Left ventricle myocardium inferior (tissue), 1 donor: ENCODE results near the gene MADCAM1. TPM values are rescaled to one million over a fixed set of nuclear protein-coding genes. Genes with fewer than 3 reads are reported as not detected.

Source experiments
- DNase-seq: peaks from one replicate; pipeline ENCODE4 v3.0.0-alpha.2; 2020
- H3K27ac ChIP-seq: fragments of 200-600 bp; replicated peaks from 2 replicates; pipeline ENCODE4 v1.8.0; 2021
- H3K27me3 ChIP-seq: fragments of 200-600 bp; 2 replicates; pipeline ENCODE4 v1.8.0; 2021; ENCODE audit warnings: low read depth
- H3K36me3 ChIP-seq: fragments of 200-600 bp; 2 replicates; pipeline ENCODE4 v1.8.0; 2021
- H3K4me1 ChIP-seq: fragments of 200-600 bp; 2 replicates; pipeline ENCODE4 v1.8.0; 2021
- H3K4me3 ChIP-seq: fragments of 200-600 bp; 2 replicates; pipeline ENCODE4 v1.8.0; 2021; ENCODE audit warnings: mild to moderate bottlenecking, moderate library complexity
- H3K9me3 ChIP-seq: fragments of 200-600 bp; replicated peaks from 2 replicates; pipeline ENCODE4 v1.8.0; 2021
- CTCF ChIP-seq: fragments of 200-600 bp; IDR thresholded peaks from 2 replicates; pipeline ENCODE4 v1.8.0; 2021; ENCODE audit warnings: antibody characterized with exemption, mild to moderate bottlenecking, borderline replicate concordance
- intact Hi-C: fragments of 100-400 bp; cut with micrococcal nuclease; formaldehyde crosslinking; loops from one replicate; pipeline ENCODE4 v1.11.0; 2022
- total RNA-seq: library from RNA; stranded (reverse); fragmentation: NEBNext Ultra II Directional; extraction: Animal tissue kit (Norgen Biotek cat#: 25700); gene quantifications from one replicate; pipeline ENCODE4 v1.2.1, GENCODE V29; 2021
- donor health status: DM: no; HTN: yes; CAD: no; lungs with severe emphysema.

Gene MADCAM1
- total RNA-seq, 1 donor from 2014 or later, result 0.22 TPM

- no peak overlapping the region for H3K27ac ChIP-seq
- no peaks in the 10 kb centered on the region for H3K9me3 ChIP-seq
- no peak for TF ChIP-seq CTCF
- no peak for DNase-seq
- H3K4me3 ChIP-seq, result no peak overlapping the region
- intact Hi-C loops, result no loop called here
- peaks cover 9% of the 10 kb centered on the region for H3K4me1 ChIP-seq
- H3K27me3 ChIP-seq, result peaks cover 7% of the 10 kb centered on the region
- no peaks in the 10 kb centered on the region for H3K36me3 ChIP-seq
These were observed 26.5 kb upstream of the MADCAM1 start for GRCh38 chr19:469833-470232.

- no peaks in the 10 kb centered on the region for H3K9me3 ChIP-seq
- no peak for DNase-seq
- H3K27me3 ChIP-seq, result peaks cover 7% of the 10 kb centered on the region
- H3K4me3 ChIP-seq, result no peak overlapping the region
- intact Hi-C loops, result no loop called here
- H3K27ac ChIP-seq, result no peak overlapping the region
- H3K4me1 ChIP-seq, result peaks cover 17% of the 10 kb centered on the region
- H3K36me3 ChIP-seq, result no peaks in the 10 kb centered on the region
- no peak for TF ChIP-seq CTCF
These were observed 25.6 kb upstream of the MADCAM1 start for GRCh38 chr19:470701-471100.

- H3K27ac ChIP-seq, result no peak overlapping the region
- TF ChIP-seq CTCF, result no peak
- peaks cover 17% of the 10 kb centered on the region for H3K4me1 ChIP-seq
- no peak for DNase-seq
- no peaks in the 10 kb centered on the region for H3K36me3 ChIP-seq
- no peaks in the 10 kb centered on the region for H3K9me3 ChIP-seq
- no peak overlapping the region for H3K4me3 ChIP-seq
- intact Hi-C loops, result no loop called here
- H3K27me3 ChIP-seq, result peaks cover 7% of the 10 kb centered on the region
These were observed 24.1 kb upstream of the MADCAM1 start for GRCh38 chr19:472005-472858.

- Histone ChIP-seq H3K9me3 (no peaks in the 10 kb centered on the region), H3K4me3 (peak overlapping the region; percentile 47)
These were observed 21.9 kb upstream of the MADCAM1 start for GRCh38 chr19:474126-475078.

More at GRCh38 chr19:474126-475078, 21.9 kb upstream of the MADCAM1 start:
- peak; percentile 55 for DNase-seq
- H3K36me3 ChIP-seq, result no peaks in the 10 kb centered on the region
- H3K27ac ChIP-seq, result peak overlapping the region; percentile 72
- H3K27me3 ChIP-seq, result peaks cover 7% of the 10 kb centered on the region
- peak; percentile 30 for TF ChIP-seq CTCF
- intact Hi-C loops, result no loop called here
- H3K4me1 ChIP-seq, result peaks cover 17% of the 10 kb centered on the region
